ENCODE results near the gene GLUL. TPM values are rescaled to one million over a fixed set of nuclear protein-coding genes. Genes with fewer than 3 reads are reported as not detected.

Gene GLUL
- total and polyA plus RNA-seq, 7 donors = 414 to 1,489 (median 757) TPM

- intact Hi-C loops (cut with DNase I) = loop anchor here (5.0 kb wide), 1 partner anchor 59 kb away; no protein-coding TSS in a partner anchor
- WGBS, 2 donors = 87% methylated on average over 2 of the region's 2 CpGs
These were observed 40.8 kb downstream of the GLUL start for GRCh38 chr1:182350839-182351238.

GRCh38 chr1:182348961-182349747 is 42.4 kb downstream of the GLUL start:
- 89 to 94% methylated on average over 6 of the region's 6 CpGs for WGBS, 2 donors
- Histone ChIP-seq H3K4me3 (no peak overlapping the region), H3K27me3 (no peaks in the 10 kb centered on the region), H3K4me1 (peaks cover 0 to 26% (median 20%) of the 10 kb centered on the region in 4 donors), H3K27ac (peak overlapping the region; percentile 51 to 83 (median 68)), H3K9me3 (no peaks in the 10 kb centered on the region), H3K36me3 (no peaks in the 10 kb centered on the region)
- no peak for TF ChIP-seq CTCF (IDR thresholded peaks at IDR 0.05)
- TF ChIP-seq POLR2AphosphoS5 (IDR thresholded peaks at IDR 0.05) = peak; percentile 10 to 76 (median 49)
- TF ChIP-seq EP300 (IDR thresholded peaks at IDR 0.05) = peak in 2 of 4 donors; percentile 72 to 87
- TF ChIP-seq POLR2A (IDR thresholded peaks at IDR 0.05) = no peak
- DNase-seq = peak; percentile 69
- intact Hi-C loops (cut with DNase I) = loop anchor here (5.0 kb wide), 1 partner anchor 43 kb away; the partner anchor contains the start of gene GLUL

More at GRCh38 chr1:182350839-182351238, 40.8 kb downstream of the GLUL start:
- no peaks in the 10 kb centered on the region for H3K9me3 ChIP-seq
- peaks cover 0 to 26% (median 20%) of the 10 kb centered on the region in 4 donors for H3K4me1 ChIP-seq
- TF ChIP-seq POLR2A (IDR thresholded peaks at IDR 0.05) (no peak), POLR2AphosphoS5 (IDR thresholded peaks at IDR 0.05) (peak; percentile 41 to 76 (median 66)), EP300 (IDR thresholded peaks at IDR 0.05) (peak in 1 of 4 donors; percentile 54), CTCF (IDR thresholded peaks at IDR 0.05) (no peak)
- DNase-seq = peak; percentile 80
- H3K4me3 ChIP-seq = no peak overlapping the region
- H3K36me3 ChIP-seq = no peaks in the 10 kb centered on the region
- no peaks in the 10 kb centered on the region for H3K27me3 ChIP-seq
- H3K27ac ChIP-seq = peak overlapping the region in 2 of 4 donors; percentile 78 to 83

GRCh38 chr1:182347019-182347418 is 44.6 kb downstream of the GLUL start:
- H3K9me3 ChIP-seq = no peaks in the 10 kb centered on the region
- no peak overlapping the region for H3K27ac ChIP-seq
- no peaks in the 10 kb centered on the region for H3K27me3 ChIP-seq
- no peak for DNase-seq
- H3K36me3 ChIP-seq = no peaks in the 10 kb centered on the region
- TF ChIP-seq POLR2AphosphoS5 (IDR thresholded peaks at IDR 0.05) (no peak), CTCF (IDR thresholded peaks at IDR 0.05) (no peak), POLR2A (IDR thresholded peaks at IDR 0.05) (no peak), EP300 (IDR thresholded peaks at IDR 0.05) (no peak)
- intact Hi-C loops (cut with DNase I) = loop anchor here (5.0 kb wide), 1 partner anchor 45 kb away; the partner anchor contains the start of gene GLUL
- no peak overlapping the region for H3K4me3 ChIP-seq
- WGBS, 2 donors = 44 to 70% methylated on average over 5 of the region's 5 CpGs
- H3K4me1 ChIP-seq = peaks cover 0 to 26% (median 20%) of the 10 kb centered on the region in 4 donors

- WGBS, 2 donors = 79 to 84% methylated on average over 10 of the region's 10 CpGs
- intact Hi-C loops (cut with DNase I) = no loop called here
- no peak overlapping the region for H3K27ac ChIP-seq
These were observed 51.1 kb downstream of the GLUL start for GRCh38 chr1:182340233-182341058.

More at GRCh38 chr1:182340233-182341058, 51.1 kb downstream of the GLUL start:
- H3K27me3 ChIP-seq = no peaks in the 10 kb centered on the region
- no peak overlapping the region for H3K4me3 ChIP-seq
- TF ChIP-seq POLR2AphosphoS5 (IDR thresholded peaks at IDR 0.05) (no peak), POLR2A (IDR thresholded peaks at IDR 0.05) (no peak), CTCF (IDR thresholded peaks at IDR 0.05) (no peak), EP300 (IDR thresholded peaks at IDR 0.05) (no peak)
- H3K4me1 ChIP-seq = no peaks in the 10 kb centered on the region
- no peaks in the 10 kb centered on the region for H3K36me3 ChIP-seq
- peak; percentile 66 for DNase-seq
- no peaks in the 10 kb centered on the region for H3K9me3 ChIP-seq

Measured in sigmoid colon (tissue), 7 donors.